Endothelial cell of umbilical vein (primary cell): ENCODE data around the gene MYO1E. TPM values are rescaled to one million over a fixed set of nuclear protein-coding genes. Genes with fewer than 3 reads are reported as not detected.
A peak's percentile ranks its signal among the peaks of the same experiment; 100 is the strongest.

Experiments
- BruUV-seq: library from RNA; stranded (reverse); fragments of 400-500 nt; replicated peaks from 2 replicates; lab custom pipeline; 2021; lab: Mats Ljungman, UMichigan
- CTCF ChIA-PET: fragments of 300-600, 350-600 bp; sonication (Branson Sonifier 250); formaldehyde crosslinking; loops from one replicate; lab custom pipeline; 2021; ENCODE audit warnings: antibody characterized with exemption, inconsistent platforms; lab: Charles Lee
- POLR2A ChIA-PET: fragments of 300-600, 350-600 bp; sonication (Branson Sonifier 250); formaldehyde crosslinking; loops from one replicate; lab custom pipeline; 2021; ENCODE audit warnings: antibody characterized with exemption, inconsistent platforms; lab: Charles Lee
- DNase-seq: peaks from one replicate; pipeline ENCODE4 v3.0.0-alpha.2; 2011; ENCODE audit warnings: low read depth, low spot score
- FAIRE-seq: peaks from 2 replicates; lab custom pipeline; 2011; peaks lifted over from hg19 to GRCh38; lab: Jason Lieb, UNC
- H2AFZ ChIP-seq: 2 replicates; pipeline ENCODE4 v1.6.0; 2012; ENCODE audit warnings: low read depth, low read length, control low read depth, inconsistent platforms
- H3K27ac ChIP-seq: 2 replicates; pipeline ENCODE4 v1.5.1; 2011; ENCODE audit warnings: low read depth, mild to moderate bottlenecking, control low read depth, low read length, moderate library complexity; ENCODE audit not compliant: insufficient read depth
- H3K27me3 ChIP-seq, 2 experiments: 2 replicates each; pipeline versions ENCODE4 v1.6.0 to v1.6.1; 2011; ENCODE audit warnings: low read length in 2 of 2, mixed read lengths in 1 of 2; ENCODE audit not compliant: control insufficient read depth in 2 of 2, insufficient read depth in 2 of 2
- H3K36me3 ChIP-seq, 2 experiments: 2 replicates in 1 of 2; 3 replicates in 1 of 2; pipeline ENCODE4 v1.5.1; 2011; ENCODE audit warnings: low read length in 2 of 2, mild to moderate bottlenecking in 1 of 2, moderate library complexity in 1 of 2; ENCODE audit not compliant: control insufficient read depth in 2 of 2, insufficient read depth in 2 of 2; ENCODE audit errors: extremely low read depth in 1 of 2
- H3K4me1 ChIP-seq: 3 replicates; pipeline ENCODE4 v1.5.1; 2011; ENCODE audit warnings: mild to moderate bottlenecking, low read length; ENCODE audit not compliant: control insufficient read depth, insufficient read depth; ENCODE audit errors: extremely low read depth
- H3K4me2 ChIP-seq: 2 replicates; pipeline ENCODE4 v1.6.1; 2011; ENCODE audit warnings: low read length, control low read depth, mixed read lengths; ENCODE audit not compliant: insufficient read depth
- H3K4me3 ChIP-seq, 3 experiments: fragments of 200-600 bp in 1 of 3; sonication (generic), shearing (Covaris generic) in 1 of 3; replicated peaks in 1 of 3; 2 replicates each; pipeline ENCODE4 v1.5.1; 2011 to 2016; ENCODE audit warnings: control low read depth in 3 of 3, low read length in 3 of 3, mild to moderate bottlenecking in 2 of 3, inconsistent platforms in 1 of 3, low read depth in 1 of 3, moderate library complexity in 1 of 3; ENCODE audit not compliant: insufficient read depth in 1 of 3
- H3K79me2 ChIP-seq: 2 replicates; pipeline ENCODE4 v1.6.0; 2012; ENCODE audit warnings: low read length, inconsistent platforms; ENCODE audit not compliant: control insufficient read depth, insufficient read depth
- H3K9ac ChIP-seq: replicated peaks from 2 replicates; pipeline ENCODE3; 2011; ENCODE audit warnings: low read length, control low read depth; ENCODE audit not compliant: insufficient read depth; ENCODE audit errors: extremely low read depth
- H3K9me1 ChIP-seq: replicated peaks from 3 replicates; pipeline ENCODE4 v1.6.0; 2011; ENCODE audit warnings: mild to moderate bottlenecking, low read length; ENCODE audit not compliant: control insufficient read depth, insufficient read depth; ENCODE audit errors: extremely low read depth
- H3K9me3 ChIP-seq: replicated peaks from 2 replicates; pipeline ENCODE4 v1.5.1; 2012; ENCODE audit warnings: low read length, inconsistent platforms; ENCODE audit not compliant: control insufficient read depth, insufficient read depth
- H4K20me1 ChIP-seq: replicated peaks from 2 replicates; pipeline ENCODE3; 2011; ENCODE audit warnings: mild to moderate bottlenecking, low read length; ENCODE audit not compliant: control insufficient read depth, insufficient read depth; ENCODE audit errors: extremely low read depth
- GATA2 ChIP-seq: IDR thresholded peaks from 2 replicates; pipeline ENCODE4 v1.7.0; 2011; ENCODE audit warnings: low read depth, mild to moderate bottlenecking, moderate library complexity, mixed read lengths, low read length; ENCODE audit not compliant: insufficient read length, insufficient read depth
- JUN ChIP-seq: IDR thresholded peaks from 2 replicates; pipeline ENCODE4 v1.6.1; 2011; ENCODE audit warnings: borderline replicate concordance, low read depth; ENCODE audit not compliant: insufficient read length, insufficient read depth
- POLR2A ChIP-seq: IDR thresholded peaks from 2 replicates; pipeline ENCODE4 v1.6.1; 2012; ENCODE audit warnings: low read depth, mild to moderate bottlenecking, control low read depth, low read length
- POLR2AphosphoS5 ChIP-seq: IDR thresholded peaks from 2 replicates; pipeline ENCODE4 v1.6.1; 2012; ENCODE audit warnings: low read depth, mild to moderate bottlenecking, control low read depth, low read length, moderate library complexity; ENCODE audit not compliant: insufficient read depth
- dilution Hi-C: fragments of 300-500 bp; cut with MboI; formaldehyde crosslinking; loops from one replicate; pipeline ENCODE4 v1.15.0; 2019; ENCODE audit warnings: low sequenced_read_pairs; ENCODE audit not compliant: extremely low pct_ligation_motif_present
- intact Hi-C: fragments of 100-400 bp; cut with micrococcal nuclease; formaldehyde crosslinking; loops from one replicate; pipeline ENCODE4 v1.10.0; 2022
- microRNA counts: library from miRNA; unstranded; fragments of <30 nt; microRNA quantifications from one replicate; lab custom pipeline; 2016
- microRNA-seq: library from miRNA; unstranded; fragments of <30 nt; microRNA quantifications from one replicate; pipeline ENCODE4 v1.2.0, GENCODE V29; 2021; ENCODE audit warnings: borderline number of aligned reads, borderline replicate concordance
- polyA plus RNA-seq, 4 experiments: library from polyadenylated mRNA; depleted of rRNA in 3 of 4; stranded (reverse) in 3 of 4; unstranded in 1 of 4; fragments of >200 nt; gene quantifications; 2 replicates each; pipeline versions ENCODE4 v1.2.1 to v1.2.3, GENCODE V29; 2011 to 2012; ENCODE audit warnings: missing spikeins in 1 of 4
- small RNA-seq: library from RNA; depleted of rRNA; stranded (forward); fragments of <200 nt; gene quantifications from one replicate; pipeline ENCODE3, GENCODE V24; 2012; ENCODE audit warnings: low replicate concordance, low read depth; ENCODE audit not compliant: insufficient read depth, insufficient read length
- total RNA-seq: library from RNA; stranded (reverse); gene quantifications from 2 replicates; pipeline ENCODE4 v1.2.3, GENCODE V29; 2021
- TF ChIP-seq, protein P1 (sequence below), 2 donors: IDR thresholded peaks; 1 replicate in 1 of 2; 2 replicates in 1 of 2; pipeline ENCODE4 v1.5.1; 2011; ENCODE audit warnings: low read length in 2 of 2, mild to moderate bottlenecking in 2 of 2, moderate library complexity in 2 of 2, control low read depth in 1 of 2, inconsistent platforms in 1 of 2, low read depth in 1 of 2; ENCODE audit not compliant: insufficient read depth in 1 of 2; ENCODE audit errors: extremely low read depth in 1 of 2
- TF ChIP-seq, protein P2 (sequence below): IDR thresholded peaks from 2 replicates; pipeline ENCODE4 v1.6.1; 2011; ENCODE audit not compliant: insufficient read depth, insufficient read length

MYO1E gene
- total and polyA plus RNA-seq, 2 donors (not counting 3 experiments of a cell fraction or from before 2014, with no cell fraction given), result 31.6 to 218 TPM

DNA sequence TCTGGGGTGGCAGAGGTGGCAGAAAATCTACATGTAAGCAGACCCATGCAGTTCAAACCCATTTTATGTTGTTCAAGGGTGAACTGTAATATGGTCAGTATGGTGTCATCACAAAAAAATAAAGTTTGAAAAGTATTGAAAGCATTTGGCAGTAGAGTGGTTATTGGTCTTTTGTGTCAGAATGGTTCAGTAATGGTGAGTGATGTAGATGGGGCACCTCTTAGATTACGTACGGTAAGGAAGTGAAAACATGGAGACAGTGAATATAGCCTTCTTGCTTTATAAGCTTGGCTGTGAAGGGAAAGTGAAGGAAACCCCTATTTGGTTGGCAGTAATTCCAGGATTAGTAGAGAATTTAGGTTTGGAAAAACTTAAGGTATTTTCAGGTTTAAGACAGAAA lies 284.9 kb downstream of the MYO1E start:
- intact Hi-C loops, result no loop called here
- Histone ChIP-seq H4K20me1 (no peaks in the 10 kb centered on the region), H2AFZ (no peak overlapping the region), H3K36me3 (peaks cover 6 to 7% of the 10 kb centered on the region in 2 experiments), H3K27ac (no peak overlapping the region), H3K27me3 (no peaks in the 10 kb centered on the region), H3K79me2 (no peaks in the 10 kb centered on the region), H3K9me1 (no peaks in the 10 kb centered on the region), H3K9me3 (no peaks in the 10 kb centered on the region), H3K9ac (no peak overlapping the region), H3K4me2 (no peak overlapping the region), H3K4me3 (no peak overlapping the region), H3K4me1 (no peaks in the 10 kb centered on the region)
- TF ChIP-seq, protein P1, sequence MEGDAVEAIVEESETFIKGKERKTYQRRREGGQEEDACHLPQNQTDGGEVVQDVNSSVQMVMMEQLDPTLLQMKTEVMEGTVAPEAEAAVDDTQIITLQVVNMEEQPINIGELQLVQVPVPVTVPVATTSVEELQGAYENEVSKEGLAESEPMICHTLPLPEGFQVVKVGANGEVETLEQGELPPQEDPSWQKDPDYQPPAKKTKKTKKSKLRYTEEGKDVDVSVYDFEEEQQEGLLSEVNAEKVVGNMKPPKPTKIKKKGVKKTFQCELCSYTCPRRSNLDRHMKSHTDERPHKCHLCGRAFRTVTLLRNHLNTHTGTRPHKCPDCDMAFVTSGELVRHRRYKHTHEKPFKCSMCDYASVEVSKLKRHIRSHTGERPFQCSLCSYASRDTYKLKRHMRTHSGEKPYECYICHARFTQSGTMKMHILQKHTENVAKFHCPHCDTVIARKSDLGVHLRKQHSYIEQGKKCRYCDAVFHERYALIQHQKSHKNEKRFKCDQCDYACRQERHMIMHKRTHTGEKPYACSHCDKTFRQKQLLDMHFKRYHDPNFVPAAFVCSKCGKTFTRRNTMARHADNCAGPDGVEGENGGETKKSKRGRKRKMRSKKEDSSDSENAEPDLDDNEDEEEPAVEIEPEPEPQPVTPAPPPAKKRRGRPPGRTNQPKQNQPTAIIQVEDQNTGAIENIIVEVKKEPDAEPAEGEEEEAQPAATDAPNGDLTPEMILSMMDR (IDR thresholded peaks at IDR 0.05; ENCODE audit: extremely low read depth in 1 of 2, insufficient read depth in 1 of 2, low read depth in 1 of 2, low read length in 2 of 2), result no peak
- TF ChIP-seq GATA2, result no peak
- TF ChIP-seq POLR2AphosphoS5, result no peak
- TF ChIP-seq POLR2A, result no peak
- TF ChIP-seq, protein P2, sequence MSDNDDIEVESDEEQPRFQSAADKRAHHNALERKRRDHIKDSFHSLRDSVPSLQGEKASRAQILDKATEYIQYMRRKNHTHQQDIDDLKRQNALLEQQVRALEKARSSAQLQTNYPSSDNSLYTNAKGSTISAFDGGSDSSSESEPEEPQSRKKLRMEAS, result no peak
- TF ChIP-seq JUN, result no peak
- dilution Hi-C loops, result no loop called here
- FAIRE-seq (no peak), DNase-seq (no peak)
- no TSS peak for BruUV-seq
- ChIA-PET CTCF (interaction anchor here (1.1 kb wide), 1 partner anchor 10 kb away, joined by 4 read pairs; no protein-coding TSS in a partner anchor), POLR2A (no interaction called here)

MicroRNA genes within 50 kb of the gene (microRNA counts, 767-probe panel; counts per million panel counts)
- microRNA hsa-miR-2116-5p (lab: Ali Mortazavi, UCI), result 723 counts per million, percentile 96 among the panel's probes with 10 or more counts

Small RNA genes within 50 kb of the gene (microRNA-seq; reads per million reads assigned to microRNA genes)
- 4.2 reads per million, percentile 6 among the genes with 10 or more reads in this experiment for gene MIR2116

Small RNA genes within 50 kb of the gene (small RNA-seq; reads per million reads assigned to genes)
- gene MIR2116 (not detected), gene RF00019 (not detected), gene RNU4-80P (1.1 reads per million), gene RNU6-212P (3.1 reads per million, percentile 18 among the genes with 10 or more reads in this experiment)

Other genes with a start within 250 kb of the MYO1E start
- gene LDHAL6B, start 166.0 kb downstream of the MYO1E start, total RNA-seq, result not detected in 2 replicates
- gene LDHAL6B, start 166.0 kb downstream of the MYO1E start, polyA plus RNA-seq, result not detected in 2 replicates
- gene FAM81A, start 65.3 kb upstream of the MYO1E start, total RNA-seq, result 0.32 and 1.2 TPM in 2 replicates
- 0.28 TPM in 1 of 2 replicates, not detected in the other for gene FAM81A, start 65.3 kb upstream of the MYO1E start, polyA plus RNA-seq
- gene GCNT3, start 238.9 kb upstream of the MYO1E start, total RNA-seq, result not detected in 2 replicates
- not detected in 2 replicates for gene GCNT3, start 238.9 kb upstream of the MYO1E start, polyA plus RNA-seq